K562 (cell line): ENCODE data around the gene SEC14L1. TPM values are rescaled to one million over a fixed set of nuclear protein-coding genes. Genes with fewer than 3 reads are reported as not detected.

Experiments used
- BMI1 ChIP-seq: fragments of 150-350 bp; IDR thresholded peaks from 2 replicates; pipeline ENCODE4 v1.6.1; 2014; ENCODE audit warnings: low read length
- HEY1 ChIP-seq: fragments of 250-450 bp; sonication (Bioruptor Pico); IDR thresholded peaks from 2 replicates; pipeline ENCODE4 v1.5.0; 2020; ENCODE audit warnings: mild to moderate bottlenecking, moderate library complexity, borderline replicate concordance
- NEUROD1 ChIP-seq: fragments of 150-350 bp; IDR thresholded peaks from 2 replicates; pipeline ENCODE4 v1.6.1; 2014; ENCODE audit warnings: borderline replicate concordance, low read length, low read depth; ENCODE audit not compliant: partially characterized antibody
- RBBP5 ChIP-seq: fragments of 200-600 bp; sonication (generic); IDR thresholded peaks from 2 replicates; pipeline ENCODE4 v1.6.1; 2012; ENCODE audit warnings: borderline replicate concordance, mild to moderate bottlenecking, low read length, control low read depth, inconsistent platforms; ENCODE audit not compliant: insufficient read depth, poor library complexity, severe bottlenecking
- ZNF121 ChIP-seq: sonication (generic); formaldehyde crosslinking; conservative IDR thresholded peaks from 2 replicates; pipeline ENCODE4 v1.8.0; 2022; ENCODE audit warnings: missing genetic modification reagents
- ZNF318 ChIP-seq, 2 experiments: fragments of 450-650 bp; IDR thresholded peaks; 2 replicates each; pipeline ENCODE4 v1.6.1; 2016; ENCODE audit warnings: mild to moderate bottlenecking in 2 of 2, borderline replicate concordance in 1 of 2, low read depth in 1 of 2, moderate library complexity in 1 of 2
- polyA plus RNA-seq, 8 experiments: library from polyadenylated mRNA; depleted of rRNA in 4 of 8; stranded (reverse) in 5 of 8; unstranded in 3 of 8; fragments of >200 nt; fragmentation: Nextera tagmentation in 2 of 8; fragmentation: Illumina TruSeq in 1 of 8; extraction: Ambion mirVana in 2 of 8; extraction: Trizol in 1 of 8; gene quantifications; 2 replicates each; pipeline versions ENCODE4 v1.2.1 to v1.2.3, GENCODE V29; 2011 to 2014; ENCODE audit warnings: inconsistent platforms in 1 of 8, missing spikeins in 1 of 8
- total RNA-seq, 7 experiments: library from RNA; depleted of rRNA in 6 of 7; stranded (reverse); fragments of >200 nt in 6 of 7; fragmentation: Illumina TruSeq in 2 of 7; extraction: Trizol in 2 of 7; gene quantifications; 2 replicates each; pipeline versions ENCODE4 v1.2.1 to v1.2.3, GENCODE V29; 2011 to 2021; ENCODE audit warnings: low replicate concordance in 1 of 7
- TF ChIP-seq, protein P1 (sequence below): fragments of 250-450 bp; sonication (Bioruptor Pico); IDR thresholded peaks from 2 replicates; pipeline ENCODE4 v1.4.0; 2020
- TF ChIP-seq, protein P2 (sequence below): fragments of 250-450 bp; sonication (Bioruptor Pico); IDR thresholded peaks from 2 replicates; pipeline ENCODE4 v1.8.0; 2021; ENCODE audit warnings: moderate library complexity, mild to moderate bottlenecking, inconsistent platforms

The SEC14L1 gene
- total and polyA plus RNA-seq, 9 of the 15 experiments (the other 6 are each of a cell fraction or from before 2014, with no cell fraction given): 3.1 to 39.7 (median 15.2) TPM

- TF ChIP-seq, protein P1, sequence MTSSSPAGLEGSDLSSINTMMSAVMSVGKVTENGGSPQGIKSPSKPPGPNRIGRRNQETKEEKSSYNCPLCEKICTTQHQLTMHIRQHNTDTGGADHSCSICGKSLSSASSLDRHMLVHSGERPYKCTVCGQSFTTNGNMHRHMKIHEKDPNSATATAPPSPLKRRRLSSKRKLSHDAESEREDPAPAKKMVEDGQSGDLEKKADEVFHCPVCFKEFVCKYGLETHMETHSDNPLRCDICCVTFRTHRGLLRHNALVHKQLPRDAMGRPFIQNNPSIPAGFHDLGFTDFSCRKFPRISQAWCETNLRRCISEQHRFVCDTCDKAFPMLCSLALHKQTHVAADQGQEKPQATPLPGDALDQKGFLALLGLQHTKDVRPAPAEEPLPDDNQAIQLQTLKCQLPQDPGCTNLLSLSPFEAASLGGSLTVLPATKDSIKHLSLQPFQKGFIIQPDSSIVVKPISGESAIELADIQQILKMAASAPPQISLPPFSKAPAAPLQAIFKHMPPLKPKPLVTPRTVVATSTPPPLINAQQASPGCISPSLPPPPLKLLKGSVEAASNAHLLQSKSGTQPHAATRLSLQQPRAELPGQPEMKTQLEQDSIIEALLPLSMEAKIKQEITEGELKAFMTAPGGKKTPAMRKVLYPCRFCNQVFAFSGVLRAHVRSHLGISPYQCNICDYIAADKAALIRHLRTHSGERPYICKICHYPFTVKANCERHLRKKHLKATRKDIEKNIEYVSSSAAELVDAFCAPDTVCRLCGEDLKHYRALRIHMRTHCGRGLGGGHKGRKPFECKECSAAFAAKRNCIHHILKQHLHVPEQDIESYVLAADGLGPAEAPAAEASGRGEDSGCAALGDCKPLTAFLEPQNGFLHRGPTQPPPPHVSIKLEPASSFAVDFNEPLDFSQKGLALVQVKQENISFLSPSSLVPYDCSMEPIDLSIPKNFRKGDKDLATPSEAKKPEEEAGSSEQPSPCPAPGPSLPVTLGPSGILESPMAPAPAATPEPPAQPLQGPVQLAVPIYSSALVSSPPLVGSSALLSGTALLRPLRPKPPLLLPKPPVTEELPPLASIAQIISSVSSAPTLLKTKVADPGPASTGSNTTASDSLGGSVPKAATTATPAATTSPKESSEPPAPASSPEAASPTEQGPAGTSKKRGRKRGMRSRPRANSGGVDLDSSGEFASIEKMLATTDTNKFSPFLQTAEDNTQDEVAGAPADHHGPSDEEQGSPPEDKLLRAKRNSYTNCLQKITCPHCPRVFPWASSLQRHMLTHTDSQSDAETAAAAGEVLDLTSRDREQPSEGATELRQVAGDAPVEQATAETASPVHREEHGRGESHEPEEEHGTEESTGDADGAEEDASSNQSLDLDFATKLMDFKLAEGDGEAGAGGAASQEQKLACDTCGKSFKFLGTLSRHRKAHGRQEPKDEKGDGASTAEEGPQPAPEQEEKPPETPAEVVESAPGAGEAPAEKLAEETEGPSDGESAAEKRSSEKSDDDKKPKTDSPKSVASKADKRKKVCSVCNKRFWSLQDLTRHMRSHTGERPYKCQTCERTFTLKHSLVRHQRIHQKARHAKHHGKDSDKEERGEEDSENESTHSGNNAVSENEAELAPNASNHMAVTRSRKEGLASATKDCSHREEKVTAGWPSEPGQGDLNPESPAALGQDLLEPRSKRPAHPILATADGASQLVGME (CRISPR knock-in tag): peak; percentile 43; the same call in 1 of the 2 replicates
- no peak for TF ChIP-seq ZNF121 (CRISPR knock-in tag)
- TF ChIP-seq BMI1: no peak
- no peak for TF ChIP-seq ZNF318 (IDR thresholded peaks at IDR 0.05; ENCODE audit: borderline replicate concordance in 1 of 2, low read depth in 1 of 2)
- peak; percentile 73 for TF ChIP-seq RBBP5
- TF ChIP-seq NEUROD1: no peak
- TF ChIP-seq, protein P2, sequence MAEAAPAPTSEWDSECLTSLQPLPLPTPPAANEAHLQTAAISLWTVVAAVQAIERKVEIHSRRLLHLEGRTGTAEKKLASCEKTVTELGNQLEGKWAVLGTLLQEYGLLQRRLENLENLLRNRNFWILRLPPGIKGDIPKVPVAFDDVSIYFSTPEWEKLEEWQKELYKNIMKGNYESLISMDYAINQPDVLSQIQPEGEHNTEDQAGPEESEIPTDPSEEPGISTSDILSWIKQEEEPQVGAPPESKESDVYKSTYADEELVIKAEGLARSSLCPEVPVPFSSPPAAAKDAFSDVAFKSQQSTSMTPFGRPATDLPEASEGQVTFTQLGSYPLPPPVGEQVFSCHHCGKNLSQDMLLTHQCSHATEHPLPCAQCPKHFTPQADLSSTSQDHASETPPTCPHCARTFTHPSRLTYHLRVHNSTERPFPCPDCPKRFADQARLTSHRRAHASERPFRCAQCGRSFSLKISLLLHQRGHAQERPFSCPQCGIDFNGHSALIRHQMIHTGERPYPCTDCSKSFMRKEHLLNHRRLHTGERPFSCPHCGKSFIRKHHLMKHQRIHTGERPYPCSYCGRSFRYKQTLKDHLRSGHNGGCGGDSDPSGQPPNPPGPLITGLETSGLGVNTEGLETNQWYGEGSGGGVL: no peak
- no peak for TF ChIP-seq HEY1 (CRISPR knock-in tag)
Observed at GRCh38 chr17:77140878-77141767, at the start of gene SEC14L1 (continued).
